ENCODE data around the gene VAT1. TPM values are rescaled to one million over a fixed set of nuclear protein-coding genes. Genes with fewer than 3 reads are reported as not detected.

Gene VAT1
- total RNA-seq, 2 donors from 2014 or later, result 33.2 to 61.5 TPM

- H3K4me1 ChIP-seq, result no peaks in the 10 kb centered on the region
- DNase-seq, result no peak
- H3K27me3 ChIP-seq, result no peaks in the 10 kb centered on the region
- no peaks in the 10 kb centered on the region for H3K9me3 ChIP-seq
- TF ChIP-seq, protein P1, sequence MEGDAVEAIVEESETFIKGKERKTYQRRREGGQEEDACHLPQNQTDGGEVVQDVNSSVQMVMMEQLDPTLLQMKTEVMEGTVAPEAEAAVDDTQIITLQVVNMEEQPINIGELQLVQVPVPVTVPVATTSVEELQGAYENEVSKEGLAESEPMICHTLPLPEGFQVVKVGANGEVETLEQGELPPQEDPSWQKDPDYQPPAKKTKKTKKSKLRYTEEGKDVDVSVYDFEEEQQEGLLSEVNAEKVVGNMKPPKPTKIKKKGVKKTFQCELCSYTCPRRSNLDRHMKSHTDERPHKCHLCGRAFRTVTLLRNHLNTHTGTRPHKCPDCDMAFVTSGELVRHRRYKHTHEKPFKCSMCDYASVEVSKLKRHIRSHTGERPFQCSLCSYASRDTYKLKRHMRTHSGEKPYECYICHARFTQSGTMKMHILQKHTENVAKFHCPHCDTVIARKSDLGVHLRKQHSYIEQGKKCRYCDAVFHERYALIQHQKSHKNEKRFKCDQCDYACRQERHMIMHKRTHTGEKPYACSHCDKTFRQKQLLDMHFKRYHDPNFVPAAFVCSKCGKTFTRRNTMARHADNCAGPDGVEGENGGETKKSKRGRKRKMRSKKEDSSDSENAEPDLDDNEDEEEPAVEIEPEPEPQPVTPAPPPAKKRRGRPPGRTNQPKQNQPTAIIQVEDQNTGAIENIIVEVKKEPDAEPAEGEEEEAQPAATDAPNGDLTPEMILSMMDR (IDR thresholded peaks at IDR 0.05), result no peak
- H3K9ac ChIP-seq (ENCODE audit: low read depth in 2 of 2, low read length in 2 of 2), result no peak overlapping the region
- no peaks in the 10 kb centered on the region for H3K36me3 ChIP-seq
- intact Hi-C loops (cut with DNase I), result no loop called here
- H3K4me3 ChIP-seq, result no peak overlapping the region
- H3K27ac ChIP-seq, result no peak overlapping the region
Observed at GRCh38 chr17:43031666-43032065, 9.5 kb upstream of the VAT1 start.

- Histone ChIP-seq H3K27ac (no peak overlapping the region), H3K4me1 (no peaks in the 10 kb centered on the region), H3K36me3 (no peaks in the 10 kb centered on the region), H3K27me3 (no peaks in the 10 kb centered on the region), H3K9ac (ENCODE audit: low read depth in 2 of 2, low read length in 2 of 2) (no peak overlapping the region), H3K9me3 (no peaks in the 10 kb centered on the region), H3K4me3 (no peak overlapping the region)
- intact Hi-C loops (cut with DNase I), result no loop called here
- no peak for DNase-seq
- TF ChIP-seq, protein P1 (IDR thresholded peaks at IDR 0.05), result no peak
Observed at GRCh38 chr17:43030137-43030767, 8.1 kb upstream of the VAT1 start.

GRCh38 chr17:43028221-43028861 lies 6.2 kb upstream of the VAT1 start:
- intact Hi-C loops (cut with DNase I), result loop anchor here (10.0 kb wide), 2 partner anchors 286 to 316 kb away; no protein-coding TSS in a partner anchor

GRCh38 chr17:43027091-43028032 lies 5.2 kb upstream of the VAT1 start:
- no peak overlapping the region for H3K27ac ChIP-seq
- H3K9ac ChIP-seq (ENCODE audit: low read depth in 2 of 2, low read length in 2 of 2), result no peak overlapping the region
- H3K4me1 ChIP-seq, result no peaks in the 10 kb centered on the region
- H3K27me3 ChIP-seq, result no peaks in the 10 kb centered on the region
- no peak for DNase-seq
- no peaks in the 10 kb centered on the region for H3K9me3 ChIP-seq
- no peaks in the 10 kb centered on the region for H3K36me3 ChIP-seq
- H3K4me3 ChIP-seq, result no peak overlapping the region
- intact Hi-C loops (cut with DNase I), result loop anchor here (10.0 kb wide), 2 partner anchors 287 to 317 kb away; no protein-coding TSS in a partner anchor
- TF ChIP-seq, protein P1 (IDR thresholded peaks at IDR 0.05), result no peak

More at GRCh38 chr17:43028221-43028861, 6.2 kb upstream of the VAT1 start:
- no peak overlapping the region for H3K27ac ChIP-seq
- DNase-seq, result no peak
- TF ChIP-seq, protein P1 (IDR thresholded peaks at IDR 0.05), result no peak
- H3K4me1 ChIP-seq, result no peaks in the 10 kb centered on the region
- no peaks in the 10 kb centered on the region for H3K27me3 ChIP-seq
- no peak overlapping the region for H3K4me3 ChIP-seq
- no peaks in the 10 kb centered on the region for H3K9me3 ChIP-seq
- H3K9ac ChIP-seq (ENCODE audit: low read depth in 2 of 2, low read length in 2 of 2), result no peak overlapping the region
- no peaks in the 10 kb centered on the region for H3K36me3 ChIP-seq

- H3K4me3 ChIP-seq, result no peak overlapping the region
- no peak overlapping the region for H3K27ac ChIP-seq
- H3K9me3 ChIP-seq, result no peaks in the 10 kb centered on the region
- no peaks in the 10 kb centered on the region for H3K36me3 ChIP-seq
- TF ChIP-seq, protein P1 (IDR thresholded peaks at IDR 0.05), result no peak
- H3K9ac ChIP-seq (ENCODE audit: low read depth in 2 of 2, low read length in 2 of 2), result no peak overlapping the region
- no peaks in the 10 kb centered on the region for H3K27me3 ChIP-seq
- H3K4me1 ChIP-seq, result no peaks in the 10 kb centered on the region
- intact Hi-C loops (cut with DNase I), result loop anchor here (10.0 kb wide), 2 partner anchors 288 to 318 kb away; no protein-coding TSS in a partner anchor
- DNase-seq, result no peak
Observed at GRCh38 chr17:43026595-43026994, 4.4 kb upstream of the VAT1 start.

Measured in colonic mucosa (tissue), 4 donors.